Subcutaneous abdominal adipose tissue (tissue), 5 donors: ENCODE data around the gene RBP3.

Source experiments
- H3K27ac ChIP-seq: one replicate; pipeline ENCODE4 v1.7.0; 2013; ENCODE audit warnings: low read depth, mild to moderate bottlenecking, inconsistent platforms, low read length, moderate library complexity
- H3K27me3 ChIP-seq, 5 donors: one replicate each; pipeline ENCODE4 v1.7.0; 2013; ENCODE audit warnings: low read length in 5 of 5, inconsistent platforms in 1 of 5; ENCODE audit not compliant: control insufficient read depth in 5 of 5, insufficient read depth in 4 of 5
- H3K36me3 ChIP-seq, 5 donors: one replicate each; pipeline ENCODE4 v1.7.0; 2013; ENCODE audit warnings: low read length in 5 of 5; ENCODE audit not compliant: control insufficient read depth in 5 of 5, insufficient read depth in 5 of 5
- H3K4me1 ChIP-seq, 5 donors: one replicate each; pipeline ENCODE4 v1.7.0; 2013; ENCODE audit warnings: low read length in 5 of 5, mild to moderate bottlenecking in 3 of 5, moderate library complexity in 1 of 5; ENCODE audit not compliant: control insufficient read depth in 5 of 5, insufficient read depth in 5 of 5
- H3K4me3 ChIP-seq, 5 donors: one replicate each; pipeline ENCODE4 v1.7.0; 2013; ENCODE audit warnings: low read length in 5 of 5, low read depth in 1 of 5
- H3K9ac ChIP-seq, 5 donors: one replicate each; pipeline ENCODE4 v1.7.0; 2013; ENCODE audit warnings: low read length in 5 of 5, mild to moderate bottlenecking in 4 of 5, moderate library complexity in 3 of 5
- H3K9me3 ChIP-seq, 5 donors: one replicate each; pipeline ENCODE4 v1.7.0; 2013; ENCODE audit warnings: low read length in 5 of 5; ENCODE audit not compliant: control insufficient read depth in 5 of 5
- donor health status: healthy.
- donor health status: healthy.
- donor health status: healthy.
- donor health status: healthy.
- donor health status: healthy.

Gene RBP3

DNA sequence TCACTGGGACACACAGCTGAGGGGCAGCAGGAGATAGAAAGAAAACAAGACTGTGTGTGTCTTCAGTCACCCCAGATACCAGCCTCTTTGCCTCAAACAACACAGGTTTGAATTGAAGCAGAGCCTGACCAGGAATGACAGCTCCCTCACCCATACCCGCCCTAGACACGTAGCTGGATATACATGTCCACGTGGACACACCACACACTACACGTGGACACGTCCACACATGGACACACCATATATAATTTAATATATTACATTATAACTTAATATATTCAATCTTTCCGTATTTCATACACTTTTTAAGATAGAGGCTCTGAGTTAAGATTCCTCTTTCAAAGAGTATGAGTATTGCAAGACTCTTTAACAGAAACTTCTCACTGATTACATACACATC lies 14.6 kb upstream of the RBP3 start:
- Histone ChIP-seq H3K27me3 (no peaks in the 10 kb centered on the region), H3K36me3 (no peaks in the 10 kb centered on the region), H3K4me1 (peaks cover 0 to 16% (median 9%) of the 10 kb centered on the region in 5 donors), H3K9me3 (no peaks in the 10 kb centered on the region), H3K9ac (no peak overlapping the region), H3K27ac (no peak overlapping the region), H3K4me3 (no peak overlapping the region)

DNA sequence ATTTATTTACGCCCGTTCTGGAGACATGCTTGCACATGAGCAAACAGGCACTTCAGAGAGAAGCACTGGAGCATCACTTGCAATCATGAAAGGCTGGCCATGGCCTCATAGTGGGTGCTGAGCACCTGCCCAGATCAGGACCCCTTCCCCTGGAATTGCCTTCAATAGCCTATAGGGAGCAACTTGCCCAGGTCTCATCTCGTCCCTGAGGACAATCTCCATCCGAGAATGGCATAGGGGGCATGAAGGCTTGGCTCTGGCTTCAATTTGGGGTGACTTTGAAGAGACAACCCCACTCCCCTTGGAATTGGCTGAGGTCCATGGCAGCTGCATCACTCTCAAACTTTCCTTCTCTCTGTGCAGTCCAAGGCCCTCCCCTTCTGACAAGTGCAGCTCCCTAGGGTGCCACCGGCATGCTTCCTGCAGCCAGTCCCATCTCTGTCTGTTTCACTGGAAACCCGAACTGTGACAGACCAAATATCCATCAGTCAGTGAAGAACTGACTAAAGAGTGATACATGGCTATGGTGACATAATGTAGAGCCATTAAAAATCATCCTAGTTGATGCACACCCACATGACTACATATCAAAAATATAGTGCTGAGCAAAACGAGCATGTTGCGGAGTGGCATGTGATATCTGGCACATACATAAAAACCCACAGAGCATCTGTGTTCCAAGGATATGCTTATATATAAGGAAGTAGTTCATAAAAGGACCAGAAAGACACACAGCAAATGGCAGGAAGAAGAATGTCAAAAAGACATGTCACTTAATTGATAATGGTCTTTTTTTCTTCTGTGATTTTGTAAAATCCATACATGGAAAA lies 13.5 kb upstream of the RBP3 start:
- H3K4me1 ChIP-seq, result peaks cover 0 to 16% (median 9%) of the 10 kb centered on the region in 5 donors
- H3K9ac ChIP-seq, result no peak overlapping the region
- H3K27me3 ChIP-seq, result no peaks in the 10 kb centered on the region
- H3K9me3 ChIP-seq, result no peaks in the 10 kb centered on the region
- H3K4me3 ChIP-seq, result no peak overlapping the region
- no peak overlapping the region for H3K27ac ChIP-seq
- no peaks in the 10 kb centered on the region for H3K36me3 ChIP-seq

DNA sequence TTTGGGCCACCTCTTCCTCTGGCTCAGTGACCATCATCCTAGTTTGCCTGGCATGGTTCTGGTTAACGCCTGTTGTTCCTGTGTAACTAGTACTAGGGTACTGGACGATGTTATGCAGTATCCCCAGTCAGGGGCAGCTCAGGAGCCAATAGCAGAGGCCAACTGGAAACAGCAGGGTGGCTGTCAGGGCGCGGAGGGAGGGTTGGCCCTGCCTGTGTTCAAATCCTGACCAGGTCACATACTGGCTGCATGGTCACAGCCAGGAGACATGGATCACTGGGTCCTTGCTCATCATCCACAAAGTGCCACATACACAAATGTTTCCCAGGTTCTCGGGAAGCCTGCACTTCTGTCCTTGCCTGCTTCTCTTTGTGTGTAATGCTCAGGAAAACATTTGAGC lies 12.3 kb upstream of the RBP3 start:
- Histone ChIP-seq H3K36me3 (no peaks in the 10 kb centered on the region), H3K4me1 (peaks cover 0 to 16% (median 9%) of the 10 kb centered on the region in 5 donors), H3K9me3 (no peaks in the 10 kb centered on the region), H3K27ac (no peak overlapping the region), H3K4me3 (no peak overlapping the region), H3K27me3 (no peaks in the 10 kb centered on the region), H3K9ac (no peak overlapping the region)

DNA sequence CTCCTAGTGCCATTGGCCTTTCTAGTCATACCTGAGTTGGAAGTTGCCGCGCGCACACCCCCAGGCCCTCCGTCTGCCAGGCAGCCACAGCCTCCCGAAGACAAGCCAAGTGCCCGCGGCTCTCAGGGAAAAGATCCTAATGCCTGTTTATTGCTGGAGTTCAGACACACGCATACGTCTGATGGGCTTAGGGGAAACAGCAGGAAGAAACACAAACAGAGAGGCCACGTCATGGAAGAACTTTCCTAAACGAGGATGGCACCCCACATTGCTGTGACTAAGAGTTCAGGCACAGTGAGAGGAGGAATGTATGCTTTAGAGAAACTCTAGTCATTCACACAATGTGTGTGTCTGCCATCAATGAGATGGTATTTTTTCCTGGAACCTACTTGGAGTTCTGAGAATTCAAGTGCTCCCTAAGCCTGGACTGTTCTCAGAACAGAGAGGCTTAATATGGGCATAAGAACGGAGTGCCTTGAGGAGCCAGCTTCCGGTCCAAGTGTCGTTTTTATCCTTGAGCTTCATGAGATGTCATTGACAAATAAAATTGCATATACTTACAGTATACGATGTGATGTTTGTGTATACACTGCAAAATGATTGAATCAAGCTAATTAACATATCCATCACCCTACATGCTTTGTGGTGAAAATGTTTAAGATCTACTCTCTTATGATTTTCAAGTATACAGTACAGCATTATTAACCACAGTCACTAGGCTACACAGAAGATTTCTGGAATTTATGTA lies 11.6 kb upstream of the RBP3 start:
- H3K36me3 ChIP-seq, result no peaks in the 10 kb centered on the region
- H3K4me3 ChIP-seq, result no peak overlapping the region
- no peaks in the 10 kb centered on the region for H3K9me3 ChIP-seq
- H3K27ac ChIP-seq, result no peak overlapping the region
- H3K4me1 ChIP-seq, result peaks cover 0 to 16% (median 9%) of the 10 kb centered on the region in 5 donors
- no peak overlapping the region for H3K9ac ChIP-seq
- H3K27me3 ChIP-seq, result no peaks in the 10 kb centered on the region

DNA sequence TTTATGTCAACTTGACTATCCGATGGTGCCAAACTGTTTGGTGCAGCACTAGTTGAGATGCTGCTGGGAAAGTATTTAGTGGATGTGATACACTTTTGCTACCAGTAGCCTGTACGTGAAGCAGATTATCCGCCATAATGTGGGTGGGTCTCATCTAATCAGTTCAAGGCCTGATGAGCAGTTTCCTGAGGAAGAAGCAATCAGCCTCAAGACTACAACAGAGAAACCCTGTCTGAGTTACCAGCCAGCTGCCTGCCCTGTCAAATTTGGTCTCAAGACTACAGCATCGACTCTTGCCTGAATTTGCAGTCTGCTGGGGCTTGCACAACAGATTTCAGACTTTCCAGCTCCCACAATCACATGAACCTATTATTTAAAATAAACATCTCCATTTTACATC lies 10.9 kb upstream of the RBP3 start:
- Histone ChIP-seq H3K9ac (no peak overlapping the region), H3K4me1 (peaks cover 0 to 16% (median 9%) of the 10 kb centered on the region in 5 donors), H3K27ac (no peak overlapping the region), H3K4me3 (no peak overlapping the region), H3K27me3 (no peaks in the 10 kb centered on the region), H3K9me3 (no peaks in the 10 kb centered on the region), H3K36me3 (no peaks in the 10 kb centered on the region)

DNA sequence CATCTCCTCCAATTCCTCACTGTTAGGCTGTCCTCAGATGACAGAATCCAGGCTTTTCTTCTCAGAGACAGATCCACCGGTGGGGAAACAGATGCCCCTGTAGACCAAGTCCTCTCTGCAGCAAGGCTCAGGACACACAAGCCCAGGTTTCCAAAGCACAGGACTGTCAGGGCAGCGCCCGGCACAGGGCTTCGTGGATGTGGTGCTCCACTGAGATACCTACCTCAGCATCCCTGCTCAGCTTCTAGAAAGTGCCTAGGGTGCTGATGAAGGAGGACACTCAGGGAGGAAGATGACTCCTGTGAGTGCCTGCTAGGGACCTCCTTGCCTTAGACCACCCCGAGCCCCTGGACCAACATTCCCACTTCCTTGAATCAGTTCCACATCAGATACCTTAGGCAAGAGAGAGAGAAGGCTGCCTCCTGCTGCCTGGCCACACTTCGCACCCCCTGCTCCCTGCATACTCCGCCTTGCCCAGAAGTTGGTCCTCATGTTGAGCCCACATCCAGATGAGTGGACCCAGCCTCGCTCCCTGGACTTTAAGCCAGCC lies 8.9 kb upstream of the RBP3 start:
- no peaks in the 10 kb centered on the region for H3K36me3 ChIP-seq
- no peak overlapping the region for H3K9ac ChIP-seq
- no peak overlapping the region for H3K27ac ChIP-seq
- H3K27me3 ChIP-seq, result no peaks in the 10 kb centered on the region
- H3K9me3 ChIP-seq, result no peaks in the 10 kb centered on the region
- H3K4me3 ChIP-seq, result no peak overlapping the region
- H3K4me1 ChIP-seq, result peaks cover 0 to 16% (median 9%) of the 10 kb centered on the region in 5 donors

DNA sequence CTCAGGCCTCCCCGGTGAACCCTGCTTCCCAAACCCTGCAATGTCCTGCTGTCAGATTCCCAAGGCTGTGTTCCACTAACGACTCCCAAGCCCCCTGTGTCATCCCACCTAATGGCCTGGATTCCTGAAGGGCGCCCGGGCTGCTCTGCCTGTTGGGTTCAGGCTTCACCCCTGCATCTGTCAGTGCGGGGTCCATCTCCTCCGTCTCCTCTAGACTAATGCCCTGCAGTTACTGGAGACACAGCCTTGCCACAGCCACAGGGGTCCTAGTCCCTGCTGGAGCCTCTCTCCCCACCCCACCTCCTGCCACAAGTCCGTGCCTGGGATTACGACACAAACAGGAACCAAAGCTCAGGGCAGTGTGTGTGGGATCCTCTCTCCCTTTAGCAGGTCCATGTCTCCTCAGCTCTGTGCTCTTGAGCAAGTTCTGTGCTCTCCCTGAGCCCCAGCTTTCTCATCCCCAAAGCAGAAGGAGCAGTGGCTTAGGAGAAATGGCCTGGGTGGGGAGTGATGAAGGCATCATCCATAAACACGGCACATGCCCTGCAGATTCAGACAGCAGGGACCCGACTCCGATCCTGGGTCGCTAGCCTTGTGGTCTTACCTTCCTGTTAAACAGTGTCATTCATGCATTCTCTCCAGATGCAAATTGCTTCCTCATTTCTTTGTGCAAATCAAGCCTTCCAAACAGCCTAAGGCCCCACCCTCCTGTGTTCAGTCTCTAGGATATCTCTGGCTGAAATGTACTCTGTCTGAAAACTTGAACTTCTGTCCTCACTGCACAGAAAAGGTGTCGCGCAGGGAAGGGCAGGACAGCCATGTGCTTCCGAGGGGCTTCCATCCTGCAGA lies 8.2 kb upstream of the RBP3 start:
- H3K9ac ChIP-seq, result no peak overlapping the region
- no peaks in the 10 kb centered on the region for H3K9me3 ChIP-seq
- no peak overlapping the region for H3K4me3 ChIP-seq
- H3K4me1 ChIP-seq, result peaks cover 0 to 16% (median 9%) of the 10 kb centered on the region in 5 donors
- H3K36me3 ChIP-seq, result no peaks in the 10 kb centered on the region
- H3K27me3 ChIP-seq, result no peaks in the 10 kb centered on the region
- no peak overlapping the region for H3K27ac ChIP-seq

DNA sequence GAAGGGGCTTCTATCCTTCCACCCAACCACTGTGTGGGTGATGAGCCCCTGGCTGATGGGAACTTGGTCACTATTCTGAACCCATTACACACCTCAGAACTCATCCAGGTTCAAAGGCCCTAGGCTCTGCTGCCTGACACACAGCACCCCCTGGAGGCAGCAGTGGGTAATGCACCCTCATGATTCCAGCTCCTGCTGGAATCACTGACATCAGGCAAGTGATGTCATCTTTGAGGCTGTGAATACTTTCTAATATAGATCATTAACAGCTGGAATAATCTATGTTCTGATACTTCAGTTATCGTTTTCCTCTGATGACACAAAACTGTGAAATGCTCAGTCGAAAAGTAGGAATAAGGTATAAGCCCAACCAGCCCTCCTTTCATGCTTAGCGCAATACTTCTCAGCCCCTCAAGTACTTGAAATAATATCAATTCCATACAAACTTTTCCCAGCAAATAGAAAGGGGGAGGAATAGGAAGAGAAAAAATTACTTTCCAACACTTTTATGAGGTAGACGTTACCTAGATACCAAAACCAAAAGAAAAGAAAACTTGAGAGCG lies 7.5 kb upstream of the RBP3 start:
- no peak overlapping the region for H3K9ac ChIP-seq
- H3K4me3 ChIP-seq, result no peak overlapping the region
- H3K27me3 ChIP-seq, result no peaks in the 10 kb centered on the region
- no peaks in the 10 kb centered on the region for H3K36me3 ChIP-seq
- H3K4me1 ChIP-seq, result peaks cover 0 to 16% (median 9%) of the 10 kb centered on the region in 5 donors
- no peak overlapping the region for H3K27ac ChIP-seq
- no peaks in the 10 kb centered on the region for H3K9me3 ChIP-seq

DNA sequence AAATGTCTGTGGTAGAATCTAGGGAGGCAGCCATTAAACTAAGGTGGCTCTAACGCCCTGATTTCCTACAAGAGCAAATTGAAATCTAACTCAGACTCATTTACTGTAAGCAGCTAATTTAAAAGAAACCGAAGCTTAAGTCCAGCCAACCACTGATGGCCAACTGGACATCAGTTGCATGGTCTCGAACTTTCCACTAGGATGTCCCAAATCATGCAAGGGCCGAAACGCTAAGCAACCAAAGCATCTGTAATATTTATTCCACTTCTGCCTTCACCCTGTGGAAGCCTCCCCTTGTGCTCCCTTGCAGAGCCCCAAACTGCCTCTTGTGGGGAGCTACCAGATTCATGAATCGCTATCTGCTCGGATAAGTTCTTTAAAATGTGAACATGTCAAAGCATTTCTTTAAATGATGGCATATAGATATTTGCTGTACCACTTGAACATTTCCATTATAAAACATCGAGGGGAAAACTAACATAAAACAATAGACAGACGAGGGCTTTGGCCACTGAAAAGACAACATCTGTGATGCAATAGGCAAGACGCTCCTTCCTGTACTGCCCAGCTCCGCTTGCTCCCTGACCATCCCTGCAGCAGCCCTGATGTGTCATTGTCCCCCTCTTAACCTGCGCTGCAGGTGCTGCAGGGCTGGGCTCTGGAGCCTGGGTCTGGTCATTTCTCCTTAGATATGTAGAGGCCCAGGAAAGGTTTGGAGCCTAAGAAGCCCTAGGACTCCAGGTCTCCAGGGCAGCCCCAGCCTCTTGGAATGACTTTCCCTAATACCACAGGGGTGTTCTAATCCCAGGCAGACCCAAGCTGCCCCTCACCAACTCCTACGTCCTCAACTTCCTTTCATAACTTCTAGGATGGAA lies 2.9 kb upstream of the RBP3 start:
- Histone ChIP-seq H3K27me3 (no peaks in the 10 kb centered on the region), H3K4me1 (peaks cover 0 to 3% (median 0%) of the 10 kb centered on the region in 5 donors), H3K27ac (no peak overlapping the region), H3K36me3 (no peaks in the 10 kb centered on the region), H3K4me3 (no peak overlapping the region), H3K9me3 (no peaks in the 10 kb centered on the region), H3K9ac (no peak overlapping the region)
